UCSD-AML1 (cell line): ENCODE results near the gene FNIP1.
"Not testable (repeated sequence)": the region's sequence is repeated elsewhere in the genome, so short reads cannot be mapped to it uniquely, and the experiment has no call there.

Source experiments
- DNase-seq: peaks from one replicate; lab custom pipeline; 2025; ENCODE audit not compliant: unreplicated experiment; lab: John Stamatoyannopoulos, UW

FNIP1 gene

GRCh38 chr5:131787736-131788135, 9.1 kb downstream of the FNIP1 start:
- DNase-seq, result no peak

GRCh38 chr5:131786900-131787692, 9.7 kb downstream of the FNIP1 start:
- no peak for DNase-seq

GRCh38 chr5:131786036-131786435, 10.8 kb downstream of the FNIP1 start:
- no peak for DNase-seq

GRCh38 chr5:131783874-131784273, 12.9 kb downstream of the FNIP1 start:
- DNase-seq, result no peak

- no peak for DNase-seq
Observed at GRCh38 chr5:131783357-131783756, 13.5 kb downstream of the FNIP1 start.

- no peak for DNase-seq
Observed at GRCh38 chr5:131782717-131783116, 14.1 kb downstream of the FNIP1 start.

GRCh38 chr5:131778141-131778540, 18.7 kb downstream of the FNIP1 start:
- DNase-seq, result not testable (repeated sequence)

GRCh38 chr5:131776450-131776849, 20.4 kb downstream of the FNIP1 start:
- no peak for DNase-seq

GRCh38 chr5:131774652-131775367, 22.0 kb downstream of the FNIP1 start:
- no peak for DNase-seq

- no peak for DNase-seq
Observed at GRCh38 chr5:131773805-131774204, 23.0 kb downstream of the FNIP1 start.

GRCh38 chr5:131771692-131772091, 25.1 kb downstream of the FNIP1 start:
- no peak for DNase-seq

GRCh38 chr5:131769961-131770360, 26.9 kb downstream of the FNIP1 start:
- DNase-seq, result no peak

- DNase-seq, result no peak
Observed at GRCh38 chr5:131769336-131769735, 27.5 kb downstream of the FNIP1 start.

- no peak for DNase-seq
Observed at GRCh38 chr5:131767891-131768290, 28.9 kb downstream of the FNIP1 start.

- no peak for DNase-seq
Observed at GRCh38 chr5:131766689-131767088, 30.1 kb downstream of the FNIP1 start.

GRCh38 chr5:131765261-131765660, 31.6 kb downstream of the FNIP1 start:
- DNase-seq, result no peak

- no peak for DNase-seq
Observed at GRCh38 chr5:131763968-131764367, 32.8 kb downstream of the FNIP1 start.

- no peak for DNase-seq
Observed at GRCh38 chr5:131760793-131761192, 36.0 kb downstream of the FNIP1 start.

- DNase-seq, result no peak
Observed at GRCh38 chr5:131759704-131760103, 37.1 kb downstream of the FNIP1 start.

- DNase-seq, result no peak
Observed at GRCh38 chr5:131758520-131758900, 38.3 kb downstream of the FNIP1 start.

GRCh38 chr5:131757830-131758519, 38.8 kb downstream of the FNIP1 start:
- no peak for DNase-seq

GRCh38 chr5:131756942-131757341, 39.9 kb downstream of the FNIP1 start:
- DNase-seq, result no peak
